ENCODE measurements around the gene CDH6. TPM values are rescaled to one million over a fixed set of nuclear protein-coding genes. Genes with fewer than 3 reads are reported as not detected.

Gene CDH6
- under 0.01 and 0.14 TPM in 2 replicates for total RNA-seq

GRCh38 chr5:31193591-31194467, at the start of gene CDH6:
TSS of gene CDH6 (plus strand) at chr5:31193686. CDS start at chr5:31267474, 73,788 bp downstream.

